Measurements from ENCODE around the gene ELAVL1.

DNA sequence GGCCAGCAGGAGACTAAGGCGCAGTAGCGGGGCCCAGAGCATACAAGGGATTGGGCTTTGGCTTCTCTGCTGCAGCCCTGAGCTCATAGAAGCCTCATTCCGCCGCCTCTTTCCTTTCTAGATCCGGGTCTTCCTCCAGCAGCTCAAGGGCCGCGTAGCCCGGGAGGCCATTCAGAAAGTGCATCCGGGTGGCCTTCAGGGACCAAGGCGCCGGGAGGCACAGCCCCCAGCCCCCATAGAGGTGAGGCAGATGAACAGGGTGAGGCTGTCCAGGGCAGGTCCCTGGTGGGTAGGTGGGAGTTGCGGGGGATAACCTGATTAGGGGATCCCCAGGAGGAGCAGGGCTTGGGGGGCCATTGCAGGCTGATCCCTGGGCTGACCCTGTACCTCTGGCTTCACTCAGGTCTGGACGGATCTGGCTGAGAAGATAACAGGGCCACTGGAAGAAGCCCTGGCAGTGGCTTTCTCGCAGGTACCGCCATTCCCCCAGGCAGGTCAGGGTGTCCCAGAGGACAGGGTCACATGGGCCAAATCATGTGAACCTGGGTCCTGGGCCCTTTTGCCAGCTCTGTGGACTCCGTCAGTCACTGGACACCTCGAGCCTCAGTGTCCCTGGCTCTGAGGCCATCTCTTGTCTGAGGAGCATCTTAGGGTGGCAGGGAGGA lies 84.0 kb downstream of the ELAVL1 start:
- no peak for TF ChIP-seq GATA2 (IDR thresholded peaks at IDR 0.05; ENCODE audit: low read depth, low read length)
- no peak for TF ChIP-seq GATA3 (IDR thresholded peaks at IDR 0.05; ENCODE audit: low read depth, low read length)

Measured in SH-SY5Y (cell line).